ENCODE data around the gene GUCY2D. TPM values are rescaled to one million over a fixed set of nuclear protein-coding genes. Genes with fewer than 3 reads are reported as not detected.

Gene GUCY2D
- polyA plus RNA-seq, 5 donors = 0.12 to 0.33 (median 0.27) TPM; not detected in 2

DNA sequence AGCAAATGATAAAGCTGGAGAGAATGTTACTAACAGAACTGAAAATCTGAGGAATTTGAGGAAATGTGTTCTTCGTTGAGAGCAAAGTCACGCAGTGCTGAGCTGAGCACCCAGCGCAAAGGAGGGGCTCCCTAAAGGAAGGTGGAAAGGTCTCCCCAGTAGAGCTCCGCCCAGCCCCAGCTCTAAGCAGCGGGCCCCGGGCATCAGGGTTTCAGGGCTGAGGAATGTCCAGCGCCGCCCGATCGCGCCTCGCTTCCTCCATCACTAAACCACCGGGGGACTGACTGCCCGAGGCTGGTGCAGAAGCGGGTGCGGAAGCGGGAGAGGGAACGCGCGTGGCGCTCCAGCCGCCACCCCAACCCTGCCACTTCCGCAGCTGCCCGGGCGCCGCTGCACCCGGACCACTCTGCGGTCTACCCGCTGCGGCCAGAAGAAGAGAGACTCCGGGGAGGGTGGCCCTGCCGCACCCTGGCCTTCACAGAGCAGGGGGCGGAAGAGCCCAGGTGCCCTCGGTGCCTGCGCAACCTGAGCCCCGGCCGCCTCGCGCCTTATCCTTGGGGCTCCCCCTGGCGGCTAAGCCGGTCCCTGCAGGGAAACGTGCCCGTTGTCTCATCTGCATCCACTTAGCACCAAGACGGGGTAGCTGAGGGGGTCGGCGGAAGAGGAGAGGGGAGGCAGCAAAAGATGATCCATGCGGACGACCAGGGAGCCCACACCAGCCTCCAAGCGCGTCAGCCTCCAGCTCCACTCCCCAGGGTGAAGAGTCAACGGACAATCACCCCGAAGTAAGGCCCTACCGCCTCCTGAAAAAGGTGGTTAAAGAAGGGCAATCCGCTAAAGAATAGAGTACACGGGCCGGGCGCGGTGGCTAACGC lies 12.4 kb upstream of the GUCY2D start:
- peak; percentile 68 to 73 for DNase-seq

DNA sequence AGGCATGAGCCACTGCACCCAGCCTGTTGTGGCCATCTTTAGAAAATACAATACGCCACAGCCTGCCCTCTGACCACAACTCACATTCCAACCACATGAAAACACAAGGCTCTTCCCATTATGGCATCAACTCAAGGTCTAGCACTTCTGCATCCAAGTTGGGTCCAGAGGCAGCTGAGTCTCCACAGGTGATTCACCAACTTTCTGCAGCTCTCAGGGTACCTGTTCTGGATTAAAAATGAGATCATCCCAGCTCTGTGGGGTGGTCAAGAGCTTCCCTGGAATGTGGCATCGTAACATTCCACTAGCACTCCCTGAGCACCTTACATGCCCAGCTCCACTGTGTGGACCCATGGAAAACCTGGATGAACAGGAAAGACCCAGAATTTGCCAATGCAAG lies 9.9 kb upstream of the GUCY2D start:
- DNase-seq = no peak

DNA sequence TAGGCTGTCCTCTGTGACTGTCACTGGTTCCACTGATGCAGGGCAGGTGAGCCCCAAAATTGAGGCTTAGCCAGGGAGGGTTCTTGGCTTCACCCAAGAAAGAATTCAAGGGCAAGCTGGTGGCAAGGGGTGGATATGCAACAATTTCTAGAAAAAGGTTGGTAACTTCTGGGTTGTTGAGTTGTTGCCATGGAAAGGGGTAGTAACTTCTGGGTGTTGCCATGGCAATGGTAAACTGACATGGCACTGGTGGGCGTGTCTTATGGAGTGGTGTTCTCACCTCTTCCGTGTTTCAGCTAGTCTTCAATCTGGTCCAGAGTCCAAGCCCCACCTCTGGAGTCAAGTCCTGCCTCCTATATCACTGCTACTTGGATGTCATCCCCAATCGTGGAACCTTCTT lies 9.5 kb upstream of the GUCY2D start:
- DNase-seq = no peak

DNA sequence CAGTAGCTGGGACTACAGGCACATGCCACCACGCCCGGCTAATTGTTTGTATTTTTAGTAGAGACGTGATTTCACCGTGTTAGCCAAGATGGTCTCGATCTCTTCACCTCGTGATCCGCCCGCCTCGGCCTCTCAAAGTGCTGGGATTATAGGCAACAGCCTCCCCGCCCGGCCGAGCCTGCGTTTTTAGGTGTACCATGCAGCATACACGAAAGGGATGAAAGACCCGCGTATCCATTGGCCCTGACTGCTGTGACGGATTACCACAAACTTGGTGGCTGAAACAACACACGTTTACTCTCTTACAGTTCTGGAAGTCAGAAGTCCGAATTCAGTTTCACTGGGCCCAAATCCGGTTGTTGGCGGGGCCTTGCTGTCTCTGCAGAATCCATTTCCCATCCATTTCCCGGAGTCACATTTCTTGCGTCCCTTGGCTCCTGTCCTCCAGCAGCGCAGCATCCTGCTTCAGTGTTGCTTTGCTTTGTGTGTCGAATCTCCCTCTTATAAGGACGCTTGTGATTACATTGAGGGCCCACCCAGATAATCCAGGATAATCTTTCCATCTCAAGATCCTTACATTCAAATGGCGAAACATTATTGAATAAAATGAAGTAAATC lies 8.3 kb upstream of the GUCY2D start:
- no peak for DNase-seq

DNA sequence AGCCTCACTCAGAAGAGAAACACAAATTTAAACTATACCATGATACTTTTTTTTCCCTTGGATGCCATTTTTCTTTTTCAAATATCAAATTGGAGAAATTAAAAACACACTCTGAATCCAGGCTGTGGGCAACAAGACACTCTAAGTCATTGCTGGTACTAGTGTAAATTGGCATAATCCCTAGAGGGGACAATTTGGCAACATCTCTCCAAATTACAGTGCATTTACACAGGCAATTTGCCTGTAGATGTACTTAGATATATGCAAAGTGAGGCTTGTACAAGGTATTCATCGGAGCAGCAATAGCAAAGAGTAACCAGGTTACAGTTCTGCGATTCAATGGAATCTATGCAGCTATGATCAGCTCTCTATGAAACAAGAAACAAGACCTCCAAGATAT lies 6.7 kb upstream of the GUCY2D start:
- DNase-seq = no peak

DNA sequence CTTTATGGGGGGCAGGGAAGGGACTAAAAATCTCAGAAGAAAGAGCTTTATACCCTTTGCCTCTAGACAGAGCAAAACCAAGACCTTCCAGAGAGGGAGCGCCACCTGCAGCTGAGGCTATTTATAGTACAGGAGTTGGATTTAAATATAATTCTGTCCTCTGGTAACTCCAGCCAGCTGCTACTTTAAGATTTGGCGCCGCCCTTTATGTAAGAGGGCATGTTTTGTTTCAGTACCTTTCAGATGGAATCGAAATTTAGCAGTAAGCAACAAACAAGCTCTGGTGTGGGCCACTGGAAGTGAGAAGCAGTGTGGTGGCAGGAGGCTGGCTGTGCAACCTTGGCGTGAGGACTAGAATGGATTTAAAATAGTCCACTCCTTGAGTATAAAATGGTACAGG lies 5.2 kb upstream of the GUCY2D start:
- DNase-seq = no peak

DNA sequence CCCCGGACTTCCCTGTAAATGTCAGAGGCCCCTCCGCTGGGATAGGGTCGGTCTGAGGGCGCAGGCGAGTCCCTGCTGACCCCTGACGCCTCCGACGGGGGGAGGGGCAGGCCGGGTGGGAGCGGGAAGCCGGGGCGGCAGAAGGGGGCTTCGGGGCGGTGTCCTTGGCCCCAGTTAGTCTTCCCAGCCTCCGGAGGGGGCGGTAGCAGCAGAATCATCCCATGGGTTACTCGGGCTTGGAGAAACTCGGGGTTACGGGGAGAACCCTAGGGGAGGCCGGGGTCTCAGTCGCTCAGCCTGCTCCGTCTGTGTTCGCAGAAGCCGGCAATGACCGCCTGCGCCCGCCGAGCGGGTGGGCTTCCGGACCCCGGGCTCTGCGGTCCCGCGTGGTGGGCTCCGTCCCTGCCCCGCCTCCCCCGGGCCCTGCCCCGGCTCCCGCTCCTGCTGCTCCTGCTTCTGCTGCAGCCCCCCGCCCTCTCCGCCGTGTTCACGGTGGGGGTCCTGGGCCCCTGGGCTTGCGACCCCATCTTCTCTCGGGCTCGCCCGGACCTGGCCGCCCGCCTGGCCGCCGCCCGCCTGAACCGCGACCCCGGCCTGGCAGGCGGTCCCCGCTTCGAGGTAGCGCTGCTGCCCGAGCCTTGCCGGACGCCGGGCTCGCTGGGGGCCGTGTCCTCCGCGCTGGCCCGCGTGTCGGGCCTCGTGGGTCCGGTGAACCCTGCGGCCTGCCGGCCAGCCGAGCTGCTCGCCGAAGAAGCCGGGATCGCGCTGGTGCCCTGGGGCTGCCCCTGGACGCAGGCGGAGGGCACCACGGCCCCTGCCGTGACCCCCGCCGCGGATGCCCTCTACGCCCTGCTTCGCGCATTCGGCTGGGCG lies 542 bp downstream of the GUCY2D start:
- DNase-seq = no peak

DNA sequence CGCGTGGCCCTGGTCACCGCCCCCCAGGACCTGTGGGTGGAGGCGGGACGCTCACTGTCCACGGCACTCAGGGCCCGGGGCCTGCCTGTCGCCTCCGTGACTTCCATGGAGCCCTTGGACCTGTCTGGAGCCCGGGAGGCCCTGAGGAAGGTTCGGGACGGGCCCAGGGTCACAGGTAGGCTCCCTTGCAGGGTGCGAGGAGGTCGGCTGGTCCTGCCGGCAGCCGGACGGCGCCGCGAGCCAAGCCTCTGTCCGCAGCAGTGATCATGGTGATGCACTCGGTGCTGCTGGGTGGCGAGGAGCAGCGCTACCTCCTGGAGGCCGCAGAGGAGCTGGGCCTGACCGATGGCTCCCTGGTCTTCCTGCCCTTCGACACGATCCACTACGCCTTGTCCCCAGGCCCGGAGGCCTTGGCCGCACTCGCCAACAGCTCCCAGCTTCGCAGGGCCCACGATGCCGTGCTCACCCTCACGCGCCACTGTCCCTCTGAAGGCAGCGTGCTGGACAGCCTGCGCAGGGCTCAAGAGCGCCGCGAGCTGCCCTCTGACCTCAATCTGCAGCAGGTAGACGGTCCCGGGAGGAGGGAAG lies 1.3 kb downstream of the GUCY2D start:
- DNase-seq = no peak

DNA sequence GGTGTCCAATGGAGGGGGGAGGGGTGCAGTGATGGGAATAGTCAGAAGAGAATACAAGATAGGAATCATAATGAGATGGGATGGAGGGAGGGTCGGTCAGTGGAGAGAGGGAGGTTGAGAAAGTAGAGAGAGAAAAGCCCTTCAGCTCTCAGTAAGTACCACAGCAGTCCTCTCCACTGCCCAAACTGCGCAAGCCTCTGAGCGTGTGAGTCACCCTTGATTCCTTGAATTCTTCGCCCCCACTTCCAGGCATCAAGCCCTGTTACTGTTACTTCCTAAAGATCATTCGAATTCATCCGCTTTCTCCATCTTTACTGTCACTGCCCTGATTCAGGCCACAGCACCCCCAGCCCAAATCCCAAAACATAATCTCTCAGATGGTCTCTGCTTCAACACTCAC lies 2.5 kb downstream of the GUCY2D start:
- no peak for DNase-seq

DNA sequence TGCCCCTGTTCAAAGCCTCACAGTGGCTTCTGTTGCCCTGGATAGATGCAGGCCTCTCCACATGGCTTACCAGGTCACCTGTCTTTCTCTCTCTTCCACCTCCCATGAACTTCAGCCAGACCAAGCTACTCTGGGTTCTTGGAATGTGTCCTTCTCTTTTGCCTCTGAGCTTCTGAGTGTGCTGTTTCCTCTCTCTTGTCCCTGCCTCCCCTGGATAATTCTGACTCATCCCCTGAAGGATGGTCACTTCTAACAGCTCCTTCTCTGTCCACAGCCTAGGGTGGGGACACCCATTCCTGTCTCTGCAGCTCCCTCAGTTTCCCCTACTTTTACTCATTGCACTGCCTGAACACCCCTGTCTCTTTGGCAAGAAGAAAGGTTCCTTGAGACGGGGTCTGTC lies 2.9 kb downstream of the GUCY2D start:
- no peak for DNase-seq

DNA sequence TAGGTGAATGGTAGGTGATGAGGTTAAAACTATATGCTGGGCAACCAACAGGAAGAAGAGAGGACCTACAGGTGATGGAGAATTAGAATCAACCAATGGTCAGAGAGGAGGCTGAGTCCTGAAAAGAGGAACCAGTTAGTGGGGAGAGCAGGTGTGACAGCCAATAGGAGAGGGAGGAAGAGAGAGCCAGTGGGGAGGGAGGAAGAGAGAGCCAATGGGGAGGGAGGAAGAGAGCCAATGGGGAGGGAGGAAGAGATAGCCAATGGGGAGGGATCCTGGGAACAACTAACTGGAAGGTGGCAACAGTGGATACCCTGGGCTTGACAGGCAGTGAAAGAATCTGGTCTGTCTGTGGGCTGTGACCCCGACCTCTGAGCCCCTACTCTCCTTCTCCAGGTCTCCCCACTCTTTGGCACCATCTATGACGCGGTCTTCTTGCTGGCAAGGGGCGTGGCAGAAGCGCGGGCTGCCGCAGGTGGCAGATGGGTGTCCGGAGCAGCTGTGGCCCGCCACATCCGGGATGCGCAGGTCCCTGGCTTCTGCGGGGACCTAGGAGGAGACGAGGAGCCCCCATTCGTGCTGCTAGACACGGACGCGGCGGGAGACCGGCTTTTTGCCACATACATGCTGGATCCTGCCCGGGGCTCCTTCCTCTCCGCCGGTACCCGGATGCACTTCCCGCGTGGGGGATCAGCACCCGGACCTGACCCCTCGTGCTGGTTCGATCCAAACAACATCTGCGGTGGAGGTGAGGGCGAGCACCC lies 3.7 kb downstream of the GUCY2D start:
- no peak for DNase-seq

DNA sequence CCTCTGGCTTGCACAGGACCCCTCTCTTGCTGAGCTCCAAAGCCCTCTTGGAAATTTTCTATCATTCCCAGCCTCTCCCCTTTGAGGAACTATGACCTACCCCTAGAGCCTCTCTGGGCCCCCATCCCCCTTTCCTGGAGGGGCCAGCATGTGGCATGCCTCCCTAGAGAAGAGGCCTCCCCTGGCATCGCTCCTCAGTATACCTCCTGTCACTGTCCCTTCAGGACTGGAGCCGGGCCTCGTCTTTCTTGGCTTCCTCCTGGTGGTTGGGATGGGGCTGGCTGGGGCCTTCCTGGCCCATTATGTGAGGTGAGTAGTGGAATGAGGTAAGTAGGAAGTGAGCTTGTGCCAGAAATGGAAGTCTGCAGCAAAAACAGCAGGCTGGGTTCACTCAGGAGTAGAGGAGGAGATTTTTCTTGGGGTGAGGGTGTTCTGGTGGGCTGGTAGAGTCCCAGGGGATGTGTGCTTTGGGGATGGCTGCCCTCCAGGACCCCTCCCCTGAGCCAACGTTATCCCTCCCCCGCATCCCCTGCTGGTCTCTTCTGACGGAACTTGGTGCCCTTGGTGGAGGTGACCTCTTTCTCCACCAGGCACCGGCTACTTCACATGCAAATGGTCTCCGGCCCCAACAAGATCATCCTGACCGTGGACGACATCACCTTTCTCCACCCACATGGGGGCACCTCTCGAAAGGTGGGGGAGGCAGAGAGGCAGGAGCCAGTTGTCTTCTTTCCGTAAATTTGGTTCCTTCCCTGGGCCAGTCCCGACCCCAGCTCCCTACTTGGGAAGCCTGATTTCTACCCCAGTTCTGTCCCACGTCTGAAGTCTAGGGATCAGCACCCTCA lies 4.6 kb downstream of the GUCY2D start:
- DNase-seq = no peak

DNA sequence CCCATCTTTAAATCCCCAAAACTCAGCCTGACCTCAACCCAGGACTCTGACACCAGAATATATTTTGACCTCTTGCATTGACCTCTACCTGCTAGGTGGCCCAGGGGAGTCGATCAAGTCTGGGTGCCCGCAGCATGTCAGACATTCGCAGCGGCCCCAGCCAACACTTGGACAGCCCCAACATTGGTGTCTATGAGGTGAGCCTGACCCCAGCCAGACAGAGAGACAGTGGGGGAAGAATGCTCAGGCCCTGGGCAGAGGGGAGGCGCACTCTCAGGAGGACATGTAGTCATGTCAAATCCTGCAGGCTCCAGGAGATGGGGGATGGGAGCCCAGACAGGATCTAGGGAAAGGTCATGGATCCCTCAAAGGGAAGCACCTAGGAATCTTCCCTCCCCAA lies 5.4 kb downstream of the GUCY2D start:
- no peak for DNase-seq

DNA sequence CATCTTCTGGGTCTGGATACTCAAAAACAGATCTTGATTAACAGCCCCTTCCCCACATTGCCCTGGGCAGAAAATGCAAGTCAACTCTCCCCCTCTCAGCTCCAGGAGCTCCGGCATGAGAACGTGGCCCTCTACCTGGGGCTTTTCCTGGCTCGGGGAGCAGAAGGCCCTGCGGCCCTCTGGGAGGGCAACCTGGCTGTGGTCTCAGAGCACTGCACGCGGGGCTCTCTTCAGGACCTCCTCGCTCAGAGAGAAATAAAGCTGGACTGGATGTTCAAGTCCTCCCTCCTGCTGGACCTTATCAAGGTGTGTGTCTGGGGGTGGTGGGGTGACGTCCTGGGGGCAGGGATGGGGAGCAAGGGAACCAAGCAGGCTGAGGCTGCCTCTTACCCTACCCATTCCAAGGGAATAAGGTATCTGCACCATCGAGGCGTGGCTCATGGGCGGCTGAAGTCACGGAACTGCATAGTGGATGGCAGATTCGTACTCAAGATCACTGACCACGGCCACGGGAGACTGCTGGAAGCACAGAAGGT lies 9.7 kb downstream of the GUCY2D start:
- no peak for DNase-seq

DNA sequence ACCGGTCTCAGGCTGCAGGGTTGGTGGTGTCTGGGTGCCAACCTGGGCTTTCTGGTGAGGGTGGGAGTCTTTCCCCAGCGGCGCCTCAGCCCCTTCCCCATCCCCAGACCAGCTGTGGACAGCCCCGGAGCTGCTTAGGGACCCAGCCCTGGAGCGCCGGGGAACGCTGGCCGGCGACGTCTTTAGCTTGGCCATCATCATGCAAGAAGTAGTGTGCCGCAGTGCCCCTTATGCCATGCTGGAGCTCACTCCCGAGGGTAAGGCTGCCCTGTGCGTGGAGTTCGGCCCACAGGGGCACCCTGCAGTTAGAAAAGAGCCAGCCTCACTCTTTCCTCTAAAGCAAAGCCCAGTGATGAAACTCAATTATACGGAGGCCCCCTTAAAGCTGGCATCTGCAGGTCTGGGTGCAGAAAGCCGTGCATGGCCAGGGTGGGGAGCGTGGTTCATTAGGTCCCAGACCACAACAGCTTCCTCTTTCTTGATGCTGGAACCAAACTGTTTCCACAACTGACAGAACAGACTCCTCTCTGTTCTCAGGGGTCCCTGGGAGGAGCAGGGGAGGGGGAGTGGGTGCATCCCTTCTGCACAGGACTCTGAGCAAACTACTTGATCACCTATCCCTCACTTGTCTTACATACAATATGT lies 10.7 kb downstream of the GUCY2D start:
- DNase-seq = no peak

DNA sequence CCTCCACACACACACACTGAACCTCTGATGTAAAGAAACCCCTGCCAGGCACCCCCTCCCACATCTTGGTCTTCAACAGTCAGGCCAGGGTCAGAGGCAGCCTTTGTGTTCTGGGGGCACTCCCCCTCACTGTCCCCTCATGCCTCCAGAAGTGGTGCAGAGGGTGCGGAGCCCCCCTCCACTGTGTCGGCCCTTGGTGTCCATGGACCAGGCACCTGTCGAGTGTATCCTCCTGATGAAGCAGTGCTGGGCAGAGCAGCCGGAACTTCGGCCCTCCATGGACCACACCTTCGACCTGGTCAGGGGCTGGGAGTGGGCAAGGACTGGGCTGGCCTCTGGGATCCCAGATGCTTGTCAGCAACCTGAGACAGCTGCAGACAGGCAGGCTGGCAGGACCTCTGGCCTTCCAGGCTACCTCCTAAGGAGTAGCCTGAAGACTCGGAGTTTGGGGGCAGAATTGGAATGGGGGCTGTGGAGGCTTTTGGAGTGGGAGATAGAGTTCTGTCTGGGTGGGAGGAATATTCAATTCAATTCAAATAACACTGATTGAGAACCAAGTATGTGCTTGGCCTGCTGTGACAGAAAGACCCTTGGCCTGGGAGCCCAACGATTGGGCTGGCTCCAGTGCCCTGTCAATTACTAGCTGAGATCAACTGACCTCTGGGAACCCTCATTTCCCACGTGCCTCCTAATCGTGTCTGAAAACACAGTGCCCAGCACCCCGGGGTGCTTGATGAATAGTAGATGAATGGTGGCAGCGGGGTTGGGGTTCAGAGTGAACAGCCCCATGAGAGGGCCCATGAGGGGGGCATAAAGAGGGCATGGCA lies 11.5 kb downstream of the GUCY2D start:
- DNase-seq = no peak

DNA sequence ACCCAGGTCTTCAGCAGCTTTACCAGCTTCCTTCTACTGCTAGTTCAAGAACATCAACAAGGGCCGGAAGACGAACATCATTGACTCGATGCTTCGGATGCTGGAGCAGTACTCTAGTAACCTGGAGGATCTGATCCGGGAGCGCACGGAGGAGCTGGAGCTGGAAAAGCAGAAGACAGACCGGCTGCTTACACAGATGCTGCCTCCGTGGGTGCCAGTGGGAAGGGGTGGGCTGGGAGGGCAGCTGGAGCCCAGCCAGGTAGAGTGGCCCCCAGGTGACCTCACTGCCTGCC lies 12.1 kb downstream of the GUCY2D start:
- no peak for DNase-seq

DNA sequence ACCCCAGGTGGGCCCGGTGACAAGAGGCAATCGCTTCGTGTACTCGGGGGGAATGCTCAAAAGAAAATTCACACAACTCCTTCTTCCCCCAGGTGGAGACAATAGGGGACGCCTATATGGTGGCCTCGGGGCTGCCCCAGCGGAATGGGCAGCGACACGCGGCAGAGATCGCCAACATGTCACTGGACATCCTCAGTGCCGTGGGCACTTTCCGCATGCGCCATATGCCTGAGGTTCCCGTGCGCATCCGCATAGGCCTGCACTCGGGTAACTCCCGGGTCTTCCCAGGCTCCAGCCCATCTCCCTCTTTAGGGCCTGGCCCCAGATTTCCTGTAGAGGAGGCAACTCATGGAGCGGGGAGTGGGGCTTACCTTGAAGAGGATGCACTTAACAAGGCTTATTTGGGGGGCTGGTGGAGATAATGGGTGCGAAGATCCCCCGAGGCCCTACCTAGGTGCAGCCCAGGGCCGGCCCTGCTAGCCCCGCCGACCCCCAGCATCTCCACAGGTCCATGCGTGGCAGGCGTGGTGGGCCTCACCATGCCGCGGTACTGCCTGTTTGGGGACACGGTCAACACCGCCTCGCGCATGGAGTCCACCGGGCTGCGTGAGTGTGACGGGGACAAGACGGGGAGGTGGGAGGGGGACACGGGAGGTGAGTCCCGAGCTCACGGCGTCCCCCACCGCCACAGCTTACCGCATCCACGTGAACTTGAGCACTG lies 13.0 kb downstream of the GUCY2D start:
- no peak for DNase-seq
